Measurements from ENCODE around the gene RSPRY1.
"Not testable (repeated sequence)": the region's sequence is repeated elsewhere in the genome, so short reads cannot be mapped to it uniquely, and the experiment has no call there.

Gene RSPRY1

DNA sequence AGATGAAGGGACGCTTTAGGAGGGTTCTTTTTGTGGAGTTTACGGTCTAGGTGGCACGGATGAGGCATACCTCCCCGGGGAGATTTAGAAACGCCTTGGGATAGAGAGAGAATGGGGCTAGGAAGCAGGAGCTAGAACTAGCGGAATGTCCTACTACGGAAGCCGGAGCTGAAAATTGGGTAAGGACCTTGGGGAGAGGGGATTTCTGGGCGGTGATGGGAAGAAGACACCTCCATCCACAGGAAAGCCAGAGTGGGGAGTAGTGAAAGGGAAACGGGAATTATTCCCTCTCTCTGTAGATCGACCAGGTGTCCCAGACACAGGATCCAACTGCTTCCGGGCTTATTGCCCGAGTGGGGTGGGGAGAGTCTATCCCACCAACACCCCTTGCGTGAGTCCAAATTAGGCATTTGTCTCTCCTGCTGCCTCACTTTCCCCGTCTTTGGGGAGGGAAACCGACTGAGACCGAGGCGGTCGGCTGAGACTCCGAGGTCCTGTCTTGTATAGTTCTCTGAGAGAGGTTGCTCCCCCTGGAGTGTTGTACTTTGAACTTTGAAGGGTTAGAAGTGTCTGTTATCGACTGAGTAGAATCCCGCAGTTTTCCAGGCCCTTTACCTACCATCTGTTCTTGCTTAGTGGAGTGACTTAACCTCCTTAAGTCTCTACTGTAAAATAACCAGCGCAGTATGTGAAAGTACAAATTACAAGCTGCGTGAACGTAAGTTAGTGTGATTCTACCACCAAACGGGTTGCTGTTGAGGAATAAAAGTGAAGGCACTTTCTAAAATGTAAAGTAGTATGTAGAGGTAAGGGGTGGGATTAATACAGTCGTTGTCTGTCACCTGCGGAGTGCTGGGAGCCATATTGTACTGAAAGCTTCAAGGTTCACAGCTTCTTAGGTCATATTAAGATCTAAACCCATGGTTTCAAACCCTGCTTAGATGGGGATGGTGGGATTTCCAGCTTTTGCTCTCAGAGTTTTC lies 1.0 kb downstream of the RSPRY1 start:
- peak overlapping the region; percentile 100 for H3K4me3 ChIP-seq
- TF ChIP-seq, protein P1, sequence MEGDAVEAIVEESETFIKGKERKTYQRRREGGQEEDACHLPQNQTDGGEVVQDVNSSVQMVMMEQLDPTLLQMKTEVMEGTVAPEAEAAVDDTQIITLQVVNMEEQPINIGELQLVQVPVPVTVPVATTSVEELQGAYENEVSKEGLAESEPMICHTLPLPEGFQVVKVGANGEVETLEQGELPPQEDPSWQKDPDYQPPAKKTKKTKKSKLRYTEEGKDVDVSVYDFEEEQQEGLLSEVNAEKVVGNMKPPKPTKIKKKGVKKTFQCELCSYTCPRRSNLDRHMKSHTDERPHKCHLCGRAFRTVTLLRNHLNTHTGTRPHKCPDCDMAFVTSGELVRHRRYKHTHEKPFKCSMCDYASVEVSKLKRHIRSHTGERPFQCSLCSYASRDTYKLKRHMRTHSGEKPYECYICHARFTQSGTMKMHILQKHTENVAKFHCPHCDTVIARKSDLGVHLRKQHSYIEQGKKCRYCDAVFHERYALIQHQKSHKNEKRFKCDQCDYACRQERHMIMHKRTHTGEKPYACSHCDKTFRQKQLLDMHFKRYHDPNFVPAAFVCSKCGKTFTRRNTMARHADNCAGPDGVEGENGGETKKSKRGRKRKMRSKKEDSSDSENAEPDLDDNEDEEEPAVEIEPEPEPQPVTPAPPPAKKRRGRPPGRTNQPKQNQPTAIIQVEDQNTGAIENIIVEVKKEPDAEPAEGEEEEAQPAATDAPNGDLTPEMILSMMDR (IDR thresholded peaks at IDR 0.05): no peak
- peak overlapping the region; percentile 93 to 99 for H3K27ac ChIP-seq
- peak; percentile 75 for DNase-seq (ENCODE audit: low spot score)

DNA sequence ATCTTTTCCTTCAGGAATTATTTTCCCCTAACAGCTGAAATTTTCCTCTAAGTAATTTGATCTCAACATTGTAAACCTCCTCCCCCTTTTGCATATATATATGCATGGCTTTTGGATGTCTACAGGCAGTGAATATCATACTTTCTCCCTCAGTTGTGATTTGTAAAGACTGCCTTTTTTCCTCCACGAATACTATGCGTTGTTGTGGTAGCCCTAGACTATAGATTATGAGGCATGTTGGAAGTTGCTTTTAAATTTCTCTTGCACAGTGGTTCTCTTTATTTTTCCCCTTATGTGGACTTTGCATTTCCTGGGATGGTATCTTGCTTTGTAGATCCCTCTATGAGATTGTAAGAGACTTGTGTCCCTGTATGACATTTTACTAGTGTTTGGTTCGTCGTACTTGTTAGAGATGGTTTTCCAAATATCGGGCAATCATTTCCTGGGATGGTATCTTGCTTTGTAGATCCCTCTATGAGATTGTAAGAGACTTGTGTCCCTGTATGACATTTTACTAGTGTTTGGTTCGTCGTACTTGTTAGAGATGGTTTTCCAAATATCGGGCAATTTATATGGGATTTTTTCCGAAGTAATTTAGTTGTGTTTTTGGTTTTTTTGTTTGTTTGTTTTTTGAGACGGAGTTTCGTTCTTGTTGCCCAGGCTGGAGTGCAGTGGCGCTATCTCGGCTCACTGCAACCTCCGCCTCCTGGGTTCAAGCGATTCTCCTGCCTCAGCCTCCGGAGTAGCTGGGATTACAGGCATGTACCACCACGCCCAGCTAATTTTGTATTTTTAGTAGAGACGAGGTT lies 2.0 kb downstream of the RSPRY1 start:
- not testable (repeated sequence) for DNase-seq (ENCODE audit: low spot score)
- H3K27ac ChIP-seq: peak overlapping the region in 1 of 2 donors; percentile 93
- peak overlapping the region; percentile 100 for H3K4me3 ChIP-seq

DNA sequence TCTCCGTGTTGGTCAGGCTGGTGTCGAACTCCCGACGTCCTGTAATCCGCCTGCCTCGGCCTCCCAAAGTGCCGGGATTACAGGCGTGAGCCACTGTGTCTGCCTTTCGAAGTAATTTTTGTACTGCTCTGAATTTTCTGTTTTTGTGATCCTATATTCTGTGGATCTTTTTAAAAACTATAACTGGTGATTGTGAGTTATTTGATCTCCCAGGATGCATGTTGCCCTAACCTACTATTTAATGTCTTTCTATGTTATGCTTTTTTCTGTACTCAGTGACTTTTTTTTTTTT lies 2.5 kb downstream of the RSPRY1 start:
- H3K27ac ChIP-seq: no peak overlapping the region

DNA sequence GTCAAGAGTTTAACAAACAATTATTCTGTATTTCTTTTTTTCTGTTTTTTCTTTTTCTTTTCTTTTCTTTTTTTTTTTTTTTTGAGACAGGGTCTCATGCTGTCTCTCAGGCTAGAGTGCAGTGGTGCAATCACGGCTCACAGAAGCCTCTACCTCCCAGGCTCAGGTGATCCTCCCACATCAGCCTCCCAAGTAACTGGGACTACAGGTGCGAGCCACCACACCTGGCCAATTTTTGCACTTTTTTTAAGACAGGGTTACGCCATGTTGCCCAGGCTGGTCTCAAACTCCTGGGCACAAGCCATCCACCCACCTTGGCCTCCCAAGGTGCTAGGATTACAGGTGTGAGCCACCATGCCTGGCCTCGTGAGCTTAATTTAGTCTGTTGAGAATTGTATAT lies 3.4 kb downstream of the RSPRY1 start:
- DNase-seq (ENCODE audit: low spot score); H3K4me3 ChIP-seq: not testable (repeated sequence)
- peak overlapping the region in 1 of 2 donors; percentile 33 for H3K27ac ChIP-seq

More for the DNA sequence above, 2.5 kb downstream of the RSPRY1 start:
- no peak for DNase-seq (ENCODE audit: low spot score)
- H3K4me3 ChIP-seq: no peak overlapping the region
- TF ChIP-seq, protein P1 (IDR thresholded peaks at IDR 0.05): no peak

DNA sequence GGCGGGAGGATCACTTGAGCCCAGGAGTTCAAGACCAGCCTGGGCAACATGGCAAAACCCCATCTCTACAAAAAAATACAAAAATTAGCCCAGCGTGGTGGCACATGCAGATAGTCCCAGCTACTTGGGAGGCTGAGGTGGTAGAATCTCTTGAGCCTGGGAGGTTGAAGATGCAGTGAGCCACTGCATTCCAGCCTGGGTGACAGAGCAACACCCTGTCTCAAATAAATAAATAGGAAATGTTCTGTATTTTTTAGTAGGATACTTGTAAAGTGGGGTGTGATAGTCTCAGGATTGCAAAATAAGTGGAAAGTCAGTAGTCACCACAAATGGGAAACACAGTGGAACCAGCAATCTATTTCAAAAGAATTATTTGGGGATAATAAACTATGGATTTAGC lies 4.0 kb downstream of the RSPRY1 start:
- no peak for DNase-seq (ENCODE audit: low spot score)
- peak overlapping the region in 1 of 2 donors; percentile 33 for H3K27ac ChIP-seq

DNA sequence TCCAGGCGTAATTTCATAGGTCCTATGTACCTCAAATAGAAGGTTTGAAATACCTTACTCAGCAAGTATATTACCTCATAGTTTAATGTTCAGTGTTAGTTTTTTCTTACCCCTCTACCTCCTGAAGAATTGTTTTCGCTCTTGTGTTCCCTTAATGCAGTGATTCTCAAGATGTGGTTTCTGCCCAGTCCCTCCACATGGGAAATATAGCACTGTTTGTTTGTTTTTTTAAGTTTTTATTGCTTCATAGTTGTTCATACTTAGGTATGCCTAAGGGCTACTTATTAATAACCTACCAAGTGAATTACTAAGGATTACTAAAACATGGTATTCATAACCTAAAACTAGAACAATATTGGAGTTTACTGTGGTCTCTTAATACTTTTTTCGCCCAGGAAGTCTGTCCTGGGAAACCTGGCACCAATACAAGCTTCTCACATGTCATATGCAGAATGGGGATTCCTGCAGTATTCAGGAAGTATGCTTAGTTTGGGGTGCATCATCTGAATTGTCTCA lies 5.0 kb downstream of the RSPRY1 start:
- no peak for DNase-seq (ENCODE audit: low spot score)
- TF ChIP-seq, protein P1 (IDR thresholded peaks at IDR 0.05): no peak
- Histone ChIP-seq H3K27ac (peak overlapping the region in 1 of 2 donors; percentile 16), H3K4me3 (no peak overlapping the region)

More for the DNA sequence above, 4.0 kb downstream of the RSPRY1 start:
- peak overlapping the region; percentile 24 for H3K4me3 ChIP-seq
- TF ChIP-seq, protein P1 (IDR thresholded peaks at IDR 0.05): no peak

DNA sequence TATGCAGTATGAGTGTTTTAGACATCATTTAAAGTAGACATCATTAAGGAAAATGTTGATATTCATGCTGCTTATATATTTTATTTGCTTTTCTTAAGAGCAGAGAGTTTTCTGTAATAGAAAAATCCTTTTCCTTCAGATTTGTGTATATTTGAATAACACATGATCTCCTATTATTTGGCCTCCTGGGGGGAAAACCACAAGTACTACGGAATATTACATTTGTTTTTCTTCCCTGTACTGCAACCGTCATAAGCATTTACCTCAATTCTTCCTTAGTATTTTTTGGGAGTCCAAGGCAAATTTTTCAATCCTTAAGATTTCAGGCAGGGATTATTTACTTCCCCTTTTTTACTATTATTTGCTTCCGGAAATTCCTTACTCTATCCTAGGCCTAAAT lies 6.0 kb downstream of the RSPRY1 start:
- Histone ChIP-seq H3K27ac (no peak overlapping the region), H3K4me3 (no peak overlapping the region)
- DNase-seq (ENCODE audit: low spot score): no peak
- TF ChIP-seq, protein P1 (IDR thresholded peaks at IDR 0.05): no peak
